ENCODE data around the gene ZFAND4.
"Not testable (repeated sequence)": the region's sequence is repeated elsewhere in the genome, so short reads cannot be mapped to it uniquely, and the experiment has no call there.

ZFAND4 gene

GRCh38 chr10:45640941-45641340, 31.6 kb downstream of the ZFAND4 start:
- no peak for DNase-seq (ENCODE audit: low read depth)

GRCh38 chr10:45640049-45640448, 32.5 kb downstream of the ZFAND4 start:
- DNase-seq (ENCODE audit: low read depth) = no peak

GRCh38 chr10:45627412-45628048, 45.0 kb downstream of the ZFAND4 start:
- DNase-seq (ENCODE audit: low read depth) = no peak

- DNase-seq (ENCODE audit: low read depth) = no peak
Observed at GRCh38 chr10:45625879-45626278, 46.7 kb downstream of the ZFAND4 start.

- DNase-seq (ENCODE audit: low read depth) = no peak
Observed at GRCh38 chr10:45624724-45625123, 47.8 kb downstream of the ZFAND4 start.

- no peak for DNase-seq (ENCODE audit: low read depth)
Observed at GRCh38 chr10:45614869-45615268, 57.7 kb downstream of the ZFAND4 start.

GRCh38 chr10:45612741-45613140, 59.8 kb downstream of the ZFAND4 start:
- no peak for DNase-seq (ENCODE audit: low read depth)

GRCh38 chr10:45608052-45608451, 64.5 kb downstream of the ZFAND4 start:
- DNase-seq (ENCODE audit: low read depth) = no peak

- DNase-seq (ENCODE audit: low read depth) = no peak
Observed at GRCh38 chr10:45607276-45607675, 65.3 kb downstream of the ZFAND4 start.

- DNase-seq (ENCODE audit: low read depth) = no peak
Observed at GRCh38 chr10:45602836-45603235, 69.7 kb downstream of the ZFAND4 start.

GRCh38 chr10:45602082-45602730, 70.4 kb downstream of the ZFAND4 start:
- DNase-seq (ENCODE audit: low read depth) = peak; percentile 37

- DNase-seq (ENCODE audit: low read depth) = not testable (repeated sequence)
Observed at GRCh38 chr10:45601254-45601930, 71.2 kb downstream of the ZFAND4 start.

- not testable (repeated sequence) for DNase-seq (ENCODE audit: low read depth)
Observed at GRCh38 chr10:45600337-45601253, 72.0 kb downstream of the ZFAND4 start.

GRCh38 chr10:45599646-45600045, 72.9 kb downstream of the ZFAND4 start:
- no peak for DNase-seq (ENCODE audit: low read depth)

GRCh38 chr10:45599021-45599603, 73.5 kb downstream of the ZFAND4 start:
- no peak for DNase-seq (ENCODE audit: low read depth)

- DNase-seq (ENCODE audit: low read depth) = no peak
Observed at GRCh38 chr10:45596526-45596925, 76.0 kb downstream of the ZFAND4 start.

GRCh38 chr10:45594276-45595157, 78.1 kb downstream of the ZFAND4 start:
- DNase-seq (ENCODE audit: low read depth) = peak; percentile 91

- DNase-seq (ENCODE audit: low read depth) = no peak
Observed at GRCh38 chr10:45593938-45594275, 78.7 kb downstream of the ZFAND4 start.

GRCh38 chr10:45592926-45593325, 79.6 kb downstream of the ZFAND4 start:
- DNase-seq (ENCODE audit: low read depth) = no peak

GRCh38 chr10:45592432-45592831, 80.1 kb downstream of the ZFAND4 start:
- no peak for DNase-seq (ENCODE audit: low read depth)

GRCh38 chr10:45591280-45591679, 81.3 kb downstream of the ZFAND4 start:
- DNase-seq (ENCODE audit: low read depth) = no peak

All from ELR (cell line).